Bronchial epithelial cell (primary cell): ENCODE measurements around the gene TNRC6B. TPM values are rescaled to one million over a fixed set of nuclear protein-coding genes. Genes with fewer than 3 reads are reported as not detected.
"Not testable (repeated sequence)": the region's sequence is repeated elsewhere in the genome, so short reads cannot be mapped to it uniquely, and the experiment has no call there.

Experiments
- DNase-seq: peaks from one replicate; pipeline ENCODE4 v3.0.0-alpha.2; 2010; ENCODE audit warnings: low read depth
- FAIRE-seq: peaks from 2 replicates; lab custom pipeline; 2011; peaks lifted over from hg19 to GRCh38; lab: Jason Lieb, UNC
- H3K27me3 ChIP-seq: 2 replicates; pipeline ENCODE4 v1.5.1; 2011; ENCODE audit warnings: low read length; ENCODE audit not compliant: control insufficient read depth, insufficient read depth
- H3K36me3 ChIP-seq: 2 replicates; pipeline ENCODE4 v1.5.1; 2011; ENCODE audit warnings: low read length; ENCODE audit not compliant: control insufficient read depth, insufficient read depth
- H3K4me3 ChIP-seq: 2 replicates; pipeline ENCODE4 v1.5.1; 2011; ENCODE audit warnings: mild to moderate bottlenecking, low read depth, low read length, control low read depth
- total RNA-seq: library from RNA; depleted of rRNA; stranded (reverse); fragments of >200 nt; gene quantifications from 2 replicates; pipeline ENCODE4 v1.2.1, GENCODE V29; 2014
- TF ChIP-seq, protein P1 (sequence below): IDR thresholded peaks from 2 replicates; pipeline ENCODE4 v1.5.1; 2011; ENCODE audit warnings: mild to moderate bottlenecking, moderate library complexity, low read length, control low read depth, inconsistent platforms; ENCODE audit not compliant: insufficient read depth, severe bottlenecking

The TNRC6B gene
- total RNA-seq, 1 donor from 2014 or later, result 8.4 TPM

DNA sequence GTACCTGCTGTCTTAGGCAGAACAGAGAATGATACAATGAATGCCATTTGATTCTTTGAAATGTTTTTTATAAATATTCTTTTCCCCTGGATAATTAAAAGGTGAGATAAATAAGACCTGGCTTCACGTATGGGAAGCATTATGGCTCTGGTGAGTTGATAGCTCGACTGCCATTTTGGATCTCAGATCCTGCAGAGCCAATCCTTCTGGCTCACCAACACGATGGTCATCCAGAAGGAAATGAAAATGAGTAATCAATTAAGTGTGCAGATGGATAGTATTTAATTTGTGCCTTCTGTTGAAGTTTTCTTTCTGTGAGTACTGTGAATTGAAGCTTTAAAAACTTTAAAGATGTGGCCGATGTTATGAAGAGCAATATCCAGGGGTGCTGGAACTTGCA lies 2.7 kb downstream of the TNRC6B start:
- H3K36me3 ChIP-seq, result no peaks in the 10 kb centered on the region
- no peak overlapping the region for H3K4me3 ChIP-seq
- TF ChIP-seq, protein P1, sequence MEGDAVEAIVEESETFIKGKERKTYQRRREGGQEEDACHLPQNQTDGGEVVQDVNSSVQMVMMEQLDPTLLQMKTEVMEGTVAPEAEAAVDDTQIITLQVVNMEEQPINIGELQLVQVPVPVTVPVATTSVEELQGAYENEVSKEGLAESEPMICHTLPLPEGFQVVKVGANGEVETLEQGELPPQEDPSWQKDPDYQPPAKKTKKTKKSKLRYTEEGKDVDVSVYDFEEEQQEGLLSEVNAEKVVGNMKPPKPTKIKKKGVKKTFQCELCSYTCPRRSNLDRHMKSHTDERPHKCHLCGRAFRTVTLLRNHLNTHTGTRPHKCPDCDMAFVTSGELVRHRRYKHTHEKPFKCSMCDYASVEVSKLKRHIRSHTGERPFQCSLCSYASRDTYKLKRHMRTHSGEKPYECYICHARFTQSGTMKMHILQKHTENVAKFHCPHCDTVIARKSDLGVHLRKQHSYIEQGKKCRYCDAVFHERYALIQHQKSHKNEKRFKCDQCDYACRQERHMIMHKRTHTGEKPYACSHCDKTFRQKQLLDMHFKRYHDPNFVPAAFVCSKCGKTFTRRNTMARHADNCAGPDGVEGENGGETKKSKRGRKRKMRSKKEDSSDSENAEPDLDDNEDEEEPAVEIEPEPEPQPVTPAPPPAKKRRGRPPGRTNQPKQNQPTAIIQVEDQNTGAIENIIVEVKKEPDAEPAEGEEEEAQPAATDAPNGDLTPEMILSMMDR, result no peak
- FAIRE-seq, result no peak
- DNase-seq, result no peak
- H3K27me3 ChIP-seq, result no peaks in the 10 kb centered on the region

DNA sequence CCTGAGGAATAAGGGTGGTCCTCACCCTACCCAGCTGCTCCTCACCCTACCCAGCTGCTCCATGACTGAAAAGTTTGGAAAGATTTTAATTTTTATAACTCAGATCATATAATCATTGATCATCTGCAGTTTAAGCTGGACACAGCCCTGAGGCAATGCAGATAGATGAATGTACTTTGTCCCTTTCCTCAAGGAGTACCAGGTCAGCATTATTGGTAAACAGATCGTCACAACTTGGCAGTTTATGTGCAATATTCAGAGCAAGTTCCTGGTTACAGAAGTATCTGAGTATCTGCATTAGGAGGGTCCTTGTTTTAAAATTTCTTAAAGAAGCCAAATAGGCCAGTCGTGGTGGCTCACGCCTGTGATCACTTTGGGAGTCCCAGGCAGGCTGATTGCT lies 3.6 kb downstream of the TNRC6B start:
- no peak for DNase-seq
- H3K36me3 ChIP-seq, result no peaks in the 10 kb centered on the region
- no peak for FAIRE-seq
- TF ChIP-seq, protein P1, result no peak
- no peaks in the 10 kb centered on the region for H3K27me3 ChIP-seq
- no peak overlapping the region for H3K4me3 ChIP-seq

DNA sequence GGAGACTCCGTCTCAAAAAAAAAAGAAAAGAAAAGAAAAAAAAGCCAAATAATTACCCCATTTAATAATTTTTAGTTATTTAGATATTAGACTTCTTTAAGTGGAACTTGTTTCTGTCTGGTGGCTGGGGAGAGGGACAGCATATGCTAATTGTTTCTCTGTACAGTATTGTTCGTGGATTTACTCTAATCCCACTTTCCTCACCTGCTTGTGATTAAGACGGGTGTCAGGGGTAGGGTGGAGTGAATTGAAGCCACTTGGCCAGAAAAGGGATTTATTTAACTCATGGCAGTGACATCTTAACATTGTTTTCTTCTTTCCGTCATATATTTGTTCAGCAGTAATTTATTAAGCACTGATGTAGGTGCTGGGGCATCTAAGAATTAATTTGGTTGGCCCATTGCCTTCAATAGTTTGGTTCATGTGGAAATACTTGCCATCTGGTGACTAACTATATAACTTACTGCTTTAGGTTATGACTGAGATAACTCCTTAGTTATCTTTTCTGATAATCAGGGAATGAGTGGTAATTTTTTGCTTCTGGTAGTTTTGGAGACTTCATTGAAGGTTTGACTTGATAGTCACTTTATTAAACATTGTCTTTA lies 4.6 kb downstream of the TNRC6B start:
- FAIRE-seq, result no peak

DNA sequence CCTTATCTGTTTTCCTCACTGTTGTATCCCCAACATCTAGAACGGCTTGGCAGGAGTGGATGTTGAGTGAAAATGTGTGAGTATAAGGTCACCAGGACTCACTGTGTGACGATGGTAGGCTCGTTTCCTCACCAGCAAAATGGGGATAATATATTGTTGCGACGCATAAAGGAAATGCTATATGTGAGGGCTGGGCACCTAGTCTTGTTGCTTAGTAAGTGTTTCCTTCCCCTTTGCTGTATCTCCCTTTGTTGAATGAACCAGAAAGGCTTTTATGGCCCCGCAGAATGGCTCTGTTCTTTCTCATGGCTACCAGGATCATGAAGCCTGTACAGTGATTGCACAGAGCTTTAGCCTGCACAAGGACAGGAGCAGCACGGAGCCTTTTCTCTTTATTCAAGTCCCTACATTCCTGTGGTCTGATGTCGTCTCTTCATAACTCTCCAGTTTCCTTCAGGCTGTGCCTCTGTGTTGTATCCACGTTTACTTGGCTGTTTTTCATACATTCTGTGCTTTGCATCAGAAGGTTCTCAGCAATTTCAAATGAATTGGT lies 5.4 kb downstream of the TNRC6B start:
- Histone ChIP-seq H3K36me3 (no peaks in the 10 kb centered on the region), H3K27me3 (no peaks in the 10 kb centered on the region), H3K4me3 (no peak overlapping the region)
- DNase-seq, result peak; percentile 59
- TF ChIP-seq, protein P1, result no peak
- no peak for FAIRE-seq

More for the DNA sequence above, 4.6 kb downstream of the TNRC6B start:
- TF ChIP-seq, protein P1, result no peak
- peak; percentile 26 for DNase-seq
- Histone ChIP-seq H3K36me3 (no peaks in the 10 kb centered on the region), H3K4me3 (no peak overlapping the region), H3K27me3 (no peaks in the 10 kb centered on the region)

DNA sequence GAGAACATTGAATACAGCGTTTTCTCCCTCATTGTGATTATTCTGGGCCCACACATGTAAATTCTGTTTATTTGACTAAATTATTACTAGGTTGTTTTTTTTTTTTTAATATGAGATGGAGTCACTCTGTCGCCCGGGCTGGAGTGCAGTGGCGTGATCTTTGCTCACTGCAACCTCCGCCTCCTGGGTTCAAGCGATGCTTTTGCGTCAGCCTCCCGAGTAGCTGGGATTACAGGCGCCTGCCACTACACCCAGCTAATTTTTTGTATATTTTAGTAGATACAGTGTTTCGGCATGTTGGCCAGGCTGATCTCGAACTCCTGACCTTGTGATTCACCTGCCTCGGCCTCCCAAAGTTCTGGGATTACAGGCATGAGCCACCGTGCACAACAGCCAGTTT lies 5.9 kb downstream of the TNRC6B start:
- H3K27me3 ChIP-seq, DNase-seq, H3K4me3 ChIP-seq, H3K36me3 ChIP-seq, FAIRE-seq: not testable (repeated sequence)

DNA sequence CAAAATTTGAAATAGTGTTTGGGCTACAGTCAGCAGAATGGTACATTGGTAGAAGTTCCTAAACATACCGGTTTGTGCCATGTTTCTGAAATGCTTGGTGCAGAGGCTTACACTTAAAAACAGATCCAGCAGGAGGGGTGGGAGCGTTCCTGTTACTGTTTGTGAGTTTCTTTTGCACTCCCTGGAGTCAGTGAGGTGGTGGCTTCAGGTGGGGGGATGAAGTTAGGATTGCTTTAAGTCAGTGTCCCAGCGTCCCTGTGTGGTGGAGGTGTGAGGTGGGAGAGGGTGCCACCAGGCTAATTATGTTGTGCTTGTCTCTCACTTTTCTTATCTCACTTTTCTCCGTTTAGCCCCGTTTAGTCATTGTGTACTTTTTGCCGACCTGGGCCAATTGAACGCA lies 9.7 kb downstream of the TNRC6B start:
- no peak overlapping the region for H3K4me3 ChIP-seq
- H3K36me3 ChIP-seq, result no peaks in the 10 kb centered on the region
- H3K27me3 ChIP-seq, result no peaks in the 10 kb centered on the region
- TF ChIP-seq, protein P1, result no peak
- DNase-seq (no peak), FAIRE-seq (no peak)
